HFFc6 (cell line): Measurements from ENCODE around the gene KCNC3. TPM values are rescaled to one million over a fixed set of nuclear protein-coding genes. Genes with fewer than 3 reads are reported as not detected.

Experiments used
- DNase-seq: peaks from one replicate; pipeline ENCODE4 v3.0.0-alpha.2; 2018
- H3K27ac Mint-ChIP-seq: 2 replicates; pipeline ENCODE4 v1.8.0; 2020; ENCODE audit warnings: mild to moderate bottlenecking, mixed read lengths
- H3K27me3 Mint-ChIP-seq: 2 replicates; pipeline ENCODE4 v1.8.0; 2021; ENCODE audit warnings: mild to moderate bottlenecking, moderate library complexity, mixed read lengths; ENCODE audit not compliant: insufficient read depth
- H3K36me3 Mint-ChIP-seq: 2 replicates; pipeline ENCODE4 v1.8.0; 2021; ENCODE audit warnings: low read depth, mixed read lengths
- H3K4me1 Mint-ChIP-seq: 2 replicates; pipeline ENCODE4 v1.8.0; 2020; ENCODE audit warnings: low read depth, mixed read lengths
- H3K4me3 Mint-ChIP-seq: 2 replicates; pipeline ENCODE4 v1.8.0; 2020; ENCODE audit warnings: mild to moderate bottlenecking, moderate library complexity, mixed read lengths
- H3K9me3 Mint-ChIP-seq: 2 replicates; pipeline ENCODE4 v1.8.0; 2020; ENCODE audit warnings: mild to moderate bottlenecking, mixed read lengths
- total RNA-seq, 6 experiments: library from RNA; stranded (reverse); fragmentation: NEBNext Ultra II Directional; extraction: Animal tissue kit (Norgen Biotek cat#: 25700); gene quantifications; 2 replicates in 1 of 6; 3 replicates in 5 of 6; pipeline ENCODE4 v1.2.3, GENCODE V29; 2021
- TF ChIP-seq, protein P1 (sequence below): fragments of 200-600 bp; sonication (generic); IDR thresholded peaks from 2 replicates; pipeline ENCODE4 v1.5.0; 2021; ENCODE audit warnings: antibody characterized with exemption, mild to moderate bottlenecking

The KCNC3 gene
- total RNA-seq, 6 experiments from 2014 or later: not detected

- TF ChIP-seq, protein P1, sequence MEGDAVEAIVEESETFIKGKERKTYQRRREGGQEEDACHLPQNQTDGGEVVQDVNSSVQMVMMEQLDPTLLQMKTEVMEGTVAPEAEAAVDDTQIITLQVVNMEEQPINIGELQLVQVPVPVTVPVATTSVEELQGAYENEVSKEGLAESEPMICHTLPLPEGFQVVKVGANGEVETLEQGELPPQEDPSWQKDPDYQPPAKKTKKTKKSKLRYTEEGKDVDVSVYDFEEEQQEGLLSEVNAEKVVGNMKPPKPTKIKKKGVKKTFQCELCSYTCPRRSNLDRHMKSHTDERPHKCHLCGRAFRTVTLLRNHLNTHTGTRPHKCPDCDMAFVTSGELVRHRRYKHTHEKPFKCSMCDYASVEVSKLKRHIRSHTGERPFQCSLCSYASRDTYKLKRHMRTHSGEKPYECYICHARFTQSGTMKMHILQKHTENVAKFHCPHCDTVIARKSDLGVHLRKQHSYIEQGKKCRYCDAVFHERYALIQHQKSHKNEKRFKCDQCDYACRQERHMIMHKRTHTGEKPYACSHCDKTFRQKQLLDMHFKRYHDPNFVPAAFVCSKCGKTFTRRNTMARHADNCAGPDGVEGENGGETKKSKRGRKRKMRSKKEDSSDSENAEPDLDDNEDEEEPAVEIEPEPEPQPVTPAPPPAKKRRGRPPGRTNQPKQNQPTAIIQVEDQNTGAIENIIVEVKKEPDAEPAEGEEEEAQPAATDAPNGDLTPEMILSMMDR: no peak
- DNase-seq: no peak
- Mint-ChIP-seq H3K36me3 (no peaks in the 10 kb centered on the region), H3K27me3 (peaks cover 3% of the 10 kb centered on the region), H3K27ac (no peak overlapping the region), H3K9me3 (0 out of 2 replicates have a peak, but pooled peaks cover 4% of the 10 kb centered on the region), H3K4me3 (no peak overlapping the region), H3K4me1 (no peaks in the 10 kb centered on the region)
These were observed 33.7 kb upstream of the KCNC3 start for GRCh38 chr19:50362656-50363424.

DNA sequence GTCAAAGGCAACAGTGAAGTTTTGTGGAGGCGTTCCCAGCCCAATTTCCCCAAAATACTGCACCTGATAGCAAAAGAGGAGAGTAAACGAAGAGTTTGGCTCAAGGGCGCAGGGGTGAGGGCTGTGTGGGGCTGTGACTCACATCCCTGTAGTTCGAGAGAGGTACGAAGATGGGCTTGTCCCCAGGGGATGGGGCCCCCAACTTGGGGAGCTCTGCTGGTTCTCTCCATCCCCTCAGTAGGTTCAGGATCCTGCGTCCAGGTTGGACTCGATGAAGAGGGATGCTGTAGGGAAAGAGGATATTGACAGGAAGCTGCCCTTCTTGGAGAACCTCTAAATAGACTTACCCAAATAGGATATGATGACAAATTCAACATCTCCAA, 32.8 kb upstream of the KCNC3 start:
- H3K9me3 Mint-ChIP-seq: 0 out of 2 replicates have a peak, but pooled peaks cover 4% of the 10 kb centered on the region
- no peaks in the 10 kb centered on the region for H3K4me1 Mint-ChIP-seq
- no peak overlapping the region for H3K27ac Mint-ChIP-seq
- no peaks in the 10 kb centered on the region for H3K36me3 Mint-ChIP-seq
- no peak overlapping the region for H3K4me3 Mint-ChIP-seq
- TF ChIP-seq, protein P1: no peak
- DNase-seq: no peak
- H3K27me3 Mint-ChIP-seq: peaks cover 3% of the 10 kb centered on the region

- DNase-seq: no peak
- no peak overlapping the region for H3K4me3 Mint-ChIP-seq
- 0 out of 2 replicates have a peak, but pooled peaks cover 4% of the 10 kb centered on the region for H3K9me3 Mint-ChIP-seq
- no peaks in the 10 kb centered on the region for H3K36me3 Mint-ChIP-seq
- no peak overlapping the region for H3K27ac Mint-ChIP-seq
- no peaks in the 10 kb centered on the region for H3K4me1 Mint-ChIP-seq
- peaks cover 3% of the 10 kb centered on the region for H3K27me3 Mint-ChIP-seq
- TF ChIP-seq, protein P1: no peak
These were observed 32.3 kb upstream of the KCNC3 start for GRCh38 chr19:50361290-50362029.

- no peak for DNase-seq
- H3K27ac Mint-ChIP-seq: no peak overlapping the region
- no peak overlapping the region for H3K4me3 Mint-ChIP-seq
- H3K9me3 Mint-ChIP-seq: 0 out of 2 replicates have a peak, but pooled peaks cover 4% of the 10 kb centered on the region
- no peaks in the 10 kb centered on the region for H3K36me3 Mint-ChIP-seq
- peaks cover 10% of the 10 kb centered on the region for H3K27me3 Mint-ChIP-seq
- no peaks in the 10 kb centered on the region for H3K4me1 Mint-ChIP-seq
- TF ChIP-seq, protein P1: no peak
These were observed 30.2 kb upstream of the KCNC3 start for GRCh38 chr19:50359328-50359818.

- Mint-ChIP-seq H3K27me3 (peaks cover 10% of the 10 kb centered on the region), H3K4me3 (no peak overlapping the region), H3K36me3 (no peaks in the 10 kb centered on the region)
These were observed 29.5 kb upstream of the KCNC3 start for GRCh38 chr19:50358483-50359327.

More at GRCh38 chr19:50358483-50359327, 29.5 kb upstream of the KCNC3 start:
- H3K4me1 Mint-ChIP-seq: no peaks in the 10 kb centered on the region
- H3K27ac Mint-ChIP-seq: no peak overlapping the region
- no peak for DNase-seq
- TF ChIP-seq, protein P1: no peak
- 0 out of 2 replicates have a peak, but pooled peaks cover 4% of the 10 kb centered on the region for H3K9me3 Mint-ChIP-seq
